CD4-positive, CD25-positive, alpha-beta regulatory T cell (primary cell): ENCODE measurements around the gene AK4. TPM values are rescaled to one million over a fixed set of nuclear protein-coding genes. Genes with fewer than 3 reads are reported as not detected.
"Not testable (repeated sequence)": the region's sequence is repeated elsewhere in the genome, so short reads cannot be mapped to it uniquely, and the experiment has no call there.

Experiments used
- ATAC-seq, 2 donors: fragments of 150-1000 bp; cut with Tn5 transposase; one replicate each; pipeline ENCODE4 v1.10.0; 2021; ENCODE audit warnings: low read depth in 2 of 2, moderate number of reproducible peaks in 2 of 2, moderate library complexity in 1 of 2
- DNase-seq, 3 donors: peaks; one replicate each; pipeline versions ENCODE4 v3.0.0 to v3.0.0-alpha.2; 2012 to 2022; ENCODE audit warnings: mixed read lengths in 1 of 3
- H3K27ac ChIP-seq: one replicate; pipeline ENCODE4 v1.7.0; 2013; ENCODE audit warnings: mild to moderate bottlenecking, low read length; ENCODE audit not compliant: insufficient read depth, poor library complexity, severe bottlenecking
- H3K27me3 ChIP-seq: one replicate; pipeline ENCODE4 v1.7.0; 2013; ENCODE audit warnings: low read length; ENCODE audit not compliant: control insufficient read depth, insufficient read depth
- H3K36me3 ChIP-seq: one replicate; pipeline ENCODE4 v1.7.0; 2013; ENCODE audit warnings: mild to moderate bottlenecking, low read length, moderate library complexity; ENCODE audit not compliant: control insufficient read depth, insufficient read depth
- H3K4me1 ChIP-seq: 2 replicates; pipeline ENCODE4 v1.7.0; 2013; ENCODE audit warnings: mild to moderate bottlenecking, low read length; ENCODE audit not compliant: insufficient read depth, control insufficient read depth, poor library complexity, severe bottlenecking
- H3K4me3 ChIP-seq: one replicate; pipeline ENCODE4 v1.7.0; 2013; ENCODE audit warnings: low read depth, mild to moderate bottlenecking, low read length, moderate library complexity
- H3K9me3 ChIP-seq, 2 experiments: 1 replicate in 1 of 2; 2 replicates in 1 of 2; pipeline ENCODE4 v1.7.0; 2013; ENCODE audit warnings: low read length in 2 of 2, mild to moderate bottlenecking in 1 of 2, moderate library complexity in 1 of 2; ENCODE audit not compliant: control insufficient read depth in 2 of 2
- H3K27ac Mint-ChIP-seq, 3 donors: one replicate each; pipeline ENCODE4 v1.8.0; 2020 to 2022; ENCODE audit warnings: mild to moderate bottlenecking in 3 of 3, mixed read lengths in 3 of 3, moderate library complexity in 2 of 3
- H3K27me3 Mint-ChIP-seq: one replicate; pipeline ENCODE4 v1.8.0; 2022; ENCODE audit warnings: mild to moderate bottlenecking, mixed read lengths
- H3K36me3 Mint-ChIP-seq: one replicate; pipeline ENCODE4 v1.8.0; 2020; ENCODE audit warnings: mixed read lengths
- H3K4me1 Mint-ChIP-seq, 4 donors: one replicate each; pipeline ENCODE4 v1.8.0; 2020 to 2022; ENCODE audit warnings: mixed read lengths in 4 of 4, mild to moderate bottlenecking in 1 of 4
- H3K4me3 Mint-ChIP-seq, 4 donors: one replicate each; pipeline ENCODE4 v1.8.0; 2020 to 2022; ENCODE audit warnings: mild to moderate bottlenecking in 4 of 4, mixed read lengths in 4 of 4, moderate library complexity in 3 of 4
- H3K9me3 Mint-ChIP-seq, 7 donors: one replicate each; pipeline ENCODE4 v1.8.0; 2020 to 2022; ENCODE audit warnings: mixed read lengths in 7 of 7, mild to moderate bottlenecking in 3 of 7, moderate library complexity in 2 of 7
- polyA plus RNA-seq, 4 donors: library from polyadenylated mRNA; unstranded; fragments of 300-500 nt; fragmentation: Illumina TruSeq; gene quantifications; one replicate each; pipeline ENCODE4 v1.2.3, GENCODE V29; 2021
- total RNA-seq: library from RNA; stranded (reverse); gene quantifications from one replicate; pipeline ENCODE4 v1.2.3, GENCODE V29; 2022

Gene AK4
- total and polyA plus RNA-seq, 5 donors from 2014 or later = 0.08 to 0.56 (median 0.26) TPM; not detected in 1

DNA sequence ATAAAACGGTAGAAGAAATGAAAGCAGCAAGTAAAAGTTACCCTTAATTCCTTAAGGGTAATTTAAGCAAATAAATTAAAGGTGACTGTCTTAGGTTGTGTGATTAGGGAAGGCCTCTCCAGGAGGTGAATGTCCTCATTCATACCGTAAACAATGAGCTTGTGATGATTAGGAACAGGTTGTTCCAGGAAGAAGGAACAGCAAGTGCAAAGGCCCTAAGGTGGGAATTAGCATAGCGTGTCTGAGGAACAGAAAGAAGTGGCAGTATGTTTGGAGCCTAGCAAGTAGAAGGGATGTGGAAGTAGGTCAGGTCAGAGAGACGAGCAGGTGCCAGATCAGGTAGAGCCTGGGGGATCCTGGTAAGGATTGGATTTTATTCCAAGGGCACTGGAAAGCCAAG, 5.6 kb downstream of the AK4 start:
- Mint-ChIP-seq H3K4me3 (no peak overlapping the region), H3K4me1 (peaks cover 0 to 10% (median 4%) of the 10 kb centered on the region in 4 donors), H3K27ac (no peak overlapping the region), H3K36me3 (no peaks in the 10 kb centered on the region), H3K27me3 (peaks cover 38% of the 10 kb centered on the region), H3K9me3 (peaks cover 0 to 3% (median 0%) of the 10 kb centered on the region in 7 donors)
- Histone ChIP-seq H3K27me3 (peaks cover 14% of the 10 kb centered on the region), H3K9me3 (no peaks in the 10 kb centered on the region), H3K4me3 (no peak overlapping the region), H3K4me1 (peaks cover 8% of the 10 kb centered on the region), H3K36me3 (no peaks in the 10 kb centered on the region), H3K27ac (no peak overlapping the region)
- DNase-seq = no peak
- no peak for ATAC-seq

DNA sequence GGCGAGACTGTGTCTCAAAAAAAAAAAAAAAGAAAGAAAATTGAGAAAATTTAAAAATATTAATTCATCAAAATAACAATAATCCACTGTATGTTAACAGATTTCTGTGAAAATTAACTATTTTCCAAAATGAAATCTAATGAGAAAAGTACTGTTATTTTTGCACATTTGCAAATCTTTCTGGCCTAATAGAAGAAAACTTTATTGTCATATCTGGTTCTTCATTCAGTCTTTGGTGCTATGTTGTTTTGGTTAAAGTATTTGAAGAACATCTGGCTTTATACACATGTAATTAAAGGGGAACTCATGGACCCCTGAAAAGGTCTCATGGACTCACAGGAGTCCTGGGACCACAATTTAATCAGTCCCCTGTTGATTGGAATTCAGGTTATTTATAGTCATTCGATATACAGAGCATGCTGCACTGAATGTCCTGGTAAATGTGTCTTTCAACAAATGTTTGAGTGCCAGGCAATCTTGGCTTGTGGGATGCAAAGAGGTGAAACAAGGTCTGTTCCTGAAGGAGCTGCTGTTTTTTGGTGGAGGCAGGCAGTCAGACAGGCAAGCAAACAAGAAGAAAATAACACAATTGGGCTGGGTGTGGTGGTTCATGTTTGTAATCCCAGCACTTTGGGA, 9.0 kb downstream of the AK4 start:
- H3K4me1 Mint-ChIP-seq = no peaks in the 10 kb centered on the region
- no peak for DNase-seq
- Histone ChIP-seq H3K27me3 (peaks cover 3% of the 10 kb centered on the region), H3K36me3 (no peaks in the 10 kb centered on the region), H3K4me1 (no peaks in the 10 kb centered on the region), H3K4me3 (no peak overlapping the region), H3K27ac (no peak overlapping the region), H3K9me3 (no peaks in the 10 kb centered on the region)
- H3K27me3 Mint-ChIP-seq = peaks cover 17% of the 10 kb centered on the region
- H3K9me3 Mint-ChIP-seq = peaks cover 0 to 3% (median 0%) of the 10 kb centered on the region in 7 donors
- H3K4me3 Mint-ChIP-seq = no peak overlapping the region
- no peak overlapping the region for H3K27ac Mint-ChIP-seq
- no peak for ATAC-seq
- no peaks in the 10 kb centered on the region for H3K36me3 Mint-ChIP-seq

DNA sequence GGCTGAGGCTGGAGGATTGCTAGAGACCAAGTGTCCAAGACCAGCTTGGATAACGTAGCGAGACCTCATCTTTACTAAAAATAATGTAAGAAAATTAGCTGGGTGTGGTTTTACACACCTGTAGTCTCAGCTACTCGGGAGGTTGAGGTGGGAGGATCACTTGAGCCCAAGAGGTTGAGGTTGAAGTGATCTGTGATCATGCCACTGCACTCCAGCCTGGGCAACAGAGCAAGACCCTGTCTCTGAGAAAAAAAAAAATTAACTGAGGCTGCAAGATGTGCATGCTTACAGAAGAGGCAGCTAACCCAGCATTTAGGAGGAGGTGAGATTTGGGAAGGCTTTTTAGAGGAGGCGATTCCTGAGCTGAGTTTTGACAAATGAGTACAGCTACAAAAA, 9.5 kb downstream of the AK4 start:
- DNase-seq (no peak), ATAC-seq (no peak)
- peak overlapping the region in 1 of 4 donors; percentile 66 for H3K4me3 Mint-ChIP-seq
- no peak overlapping the region for H3K4me3 ChIP-seq
- H3K36me3 ChIP-seq = no peaks in the 10 kb centered on the region
- H3K36me3 Mint-ChIP-seq = no peaks in the 10 kb centered on the region
- peaks cover 6% of the 10 kb centered on the region for H3K27me3 ChIP-seq
- H3K9me3 Mint-ChIP-seq = peaks cover 0 to 3% (median 0%) of the 10 kb centered on the region in 7 donors
- no peaks in the 10 kb centered on the region for H3K4me1 ChIP-seq
- no peak overlapping the region for H3K27ac Mint-ChIP-seq
- peaks cover 15% of the 10 kb centered on the region for H3K27me3 Mint-ChIP-seq
- H3K27ac ChIP-seq = no peak overlapping the region
- no peaks in the 10 kb centered on the region for H3K4me1 Mint-ChIP-seq
- H3K9me3 ChIP-seq = no peaks in the 10 kb centered on the region

DNA sequence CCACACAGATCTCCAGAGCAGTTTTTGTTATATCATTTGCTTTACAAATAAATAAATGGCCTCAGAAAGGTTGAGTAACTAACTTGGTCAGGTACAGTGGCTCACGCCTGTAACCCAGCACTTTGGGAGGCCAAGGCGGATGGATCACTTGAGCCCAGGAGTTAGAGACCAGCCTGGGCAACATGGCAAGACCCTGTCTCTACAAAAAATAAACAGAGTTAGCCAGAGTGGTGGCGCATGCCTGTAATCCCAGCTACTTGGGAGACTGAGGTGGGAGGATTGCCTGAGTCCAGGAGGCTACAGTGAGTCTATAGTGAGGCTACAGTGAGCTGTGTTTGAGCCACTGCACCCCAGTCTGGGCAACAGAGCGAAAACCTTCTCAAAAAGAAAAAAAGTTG, 11.3 kb downstream of the AK4 start:
- H3K27me3 Mint-ChIP-seq, H3K27me3 ChIP-seq, ATAC-seq, H3K27ac ChIP-seq, H3K9me3 Mint-ChIP-seq, DNase-seq, H3K4me3 ChIP-seq, H3K4me1 ChIP-seq, H3K36me3 Mint-ChIP-seq, H3K36me3 ChIP-seq, H3K9me3 ChIP-seq, H3K27ac Mint-ChIP-seq, H3K4me1 Mint-ChIP-seq, H3K4me3 Mint-ChIP-seq: not testable (repeated sequence)

DNA sequence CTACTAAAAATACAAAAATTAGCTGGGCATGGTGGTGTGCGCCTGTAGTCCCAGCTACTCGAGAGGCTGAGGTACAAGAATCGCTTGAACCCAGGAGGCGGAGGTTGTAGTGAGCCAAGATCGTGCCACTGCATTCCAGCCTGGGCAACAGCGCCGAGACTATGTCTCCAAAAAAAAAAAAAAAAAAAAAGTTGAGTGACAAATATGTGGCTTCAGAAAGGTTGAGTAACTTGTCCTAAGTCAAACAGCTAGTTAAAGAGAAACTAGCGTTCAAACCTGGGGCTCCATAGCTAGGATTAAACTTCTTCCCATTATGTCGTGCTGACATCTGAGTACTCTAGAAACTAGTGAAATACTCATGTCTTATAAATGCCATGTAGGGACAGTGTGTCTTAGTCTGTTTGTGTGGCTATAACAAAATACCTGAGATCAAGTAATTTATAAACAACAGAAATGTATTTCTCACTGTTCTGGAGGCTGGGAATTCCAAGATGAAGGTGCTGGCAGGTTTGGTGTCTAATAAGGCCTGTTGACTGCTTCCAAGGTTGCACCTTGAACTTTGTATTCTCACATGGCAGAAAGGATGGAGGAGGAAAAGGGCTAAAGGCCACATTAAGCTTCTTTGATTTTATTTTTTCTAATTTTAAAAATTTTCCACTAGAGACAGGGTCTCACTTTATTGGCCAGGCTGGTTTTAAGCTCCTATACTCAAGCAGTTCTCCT, 12.0 kb downstream of the AK4 start:
- peaks cover 0 to 3% (median 0%) of the 10 kb centered on the region in 7 donors for H3K9me3 Mint-ChIP-seq

DNA sequence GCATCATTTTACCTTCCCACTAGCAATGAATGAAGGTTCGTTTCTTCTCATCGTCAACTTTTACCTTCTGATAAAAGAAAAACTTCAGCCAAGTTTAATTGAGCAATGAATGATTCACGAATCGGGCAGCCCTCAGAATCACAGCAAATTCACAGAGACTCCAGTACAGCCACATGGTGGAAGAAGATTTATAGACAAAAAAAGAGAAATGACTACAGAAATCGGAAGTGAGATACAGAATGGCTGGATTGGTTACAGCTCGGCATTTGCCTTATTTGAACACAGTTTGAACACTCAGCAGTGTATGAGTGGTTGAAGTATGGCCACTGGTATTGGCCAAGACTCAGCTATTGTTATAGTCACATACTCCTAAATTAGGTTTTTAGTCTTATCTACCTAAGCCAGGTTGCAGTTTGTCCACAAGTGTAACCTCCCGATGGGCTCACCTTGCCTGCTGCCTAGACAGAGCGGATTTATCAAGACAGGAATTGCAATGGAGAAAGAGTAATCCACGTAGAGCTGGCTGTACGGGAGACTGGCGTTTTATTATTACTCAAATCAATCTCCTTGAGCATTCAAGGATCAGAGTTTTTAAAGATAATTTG, 15.3 kb downstream of the AK4 start:
- Mint-ChIP-seq H3K9me3 (no peaks in the 10 kb centered on the region), H3K4me1 (no peaks in the 10 kb centered on the region), H3K27me3 (peaks cover 14% of the 10 kb centered on the region), H3K27ac (no peak overlapping the region), H3K36me3 (no peaks in the 10 kb centered on the region), H3K4me3 (peak overlapping the region in 1 of 4 donors; percentile 29)
- Histone ChIP-seq H3K27me3 (peaks cover 3% of the 10 kb centered on the region), H3K4me3 (no peak overlapping the region), H3K36me3 (no peaks in the 10 kb centered on the region), H3K4me1 (no peaks in the 10 kb centered on the region), H3K9me3 (no peaks in the 10 kb centered on the region), H3K27ac (no peak overlapping the region)
- no peak for ATAC-seq
- no peak for DNase-seq

More for the DNA sequence above, 12.0 kb downstream of the AK4 start:
- Histone ChIP-seq H3K27me3 (peaks cover 6% of the 10 kb centered on the region), H3K4me3 (no peak overlapping the region), H3K9me3 (no peaks in the 10 kb centered on the region), H3K27ac (no peak overlapping the region), H3K36me3 (no peaks in the 10 kb centered on the region), H3K4me1 (no peaks in the 10 kb centered on the region)
- H3K36me3 Mint-ChIP-seq = no peaks in the 10 kb centered on the region
- no peaks in the 10 kb centered on the region for H3K4me1 Mint-ChIP-seq
- no peak for ATAC-seq
- no peak for DNase-seq
- H3K4me3 Mint-ChIP-seq = no peak overlapping the region
- H3K27me3 Mint-ChIP-seq = peaks cover 5% of the 10 kb centered on the region
- H3K27ac Mint-ChIP-seq = no peak overlapping the region

DNA sequence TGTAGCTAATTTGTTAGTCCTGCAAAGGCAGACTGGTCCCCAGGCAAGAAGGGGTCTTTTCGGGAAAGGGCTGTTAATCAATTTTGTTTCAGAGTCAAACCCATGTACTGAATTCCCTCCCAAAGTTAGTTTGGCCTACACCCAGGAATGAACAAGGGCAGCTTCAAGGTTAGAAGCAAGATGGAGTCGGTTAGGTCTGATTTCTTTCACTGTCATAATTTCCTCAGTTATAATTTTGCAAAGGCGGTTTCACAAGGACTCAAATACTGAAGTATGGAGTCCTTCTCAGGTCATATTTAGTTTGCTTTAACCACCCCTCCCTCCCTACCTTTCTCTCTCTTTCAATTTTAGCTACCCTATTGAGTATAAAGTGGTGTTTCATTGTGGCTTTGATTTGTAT, 16.1 kb downstream of the AK4 start:
- H3K27me3 ChIP-seq, H3K4me3 ChIP-seq, H3K27ac Mint-ChIP-seq, H3K4me3 Mint-ChIP-seq, H3K9me3 Mint-ChIP-seq, H3K4me1 ChIP-seq, ATAC-seq, H3K27ac ChIP-seq, H3K4me1 Mint-ChIP-seq, H3K36me3 Mint-ChIP-seq, H3K9me3 ChIP-seq, H3K36me3 ChIP-seq, DNase-seq: not testable (repeated sequence)
- peaks cover 11% of the 10 kb centered on the region for H3K27me3 Mint-ChIP-seq
